Chondrocyte (in vitro differentiated cells): ENCODE data around the gene CDK19. TPM values are rescaled to one million over a fixed set of nuclear protein-coding genes. Genes with fewer than 3 reads are reported as not detected.

Experiments
- DNase-seq: peaks from one replicate; pipeline ENCODE4 v3.0.0; 2021; ENCODE audit warnings: mixed read lengths, low spot score
- H3K27ac Mint-ChIP-seq: one replicate; pipeline ENCODE4 v1.8.0; 2021; ENCODE audit warnings: mild to moderate bottlenecking, moderate library complexity, mixed read lengths; ENCODE audit not compliant: unreplicated experiment
- H3K27me3 Mint-ChIP-seq: 2 replicates; pipeline ENCODE4 v1.8.0; 2021; ENCODE audit warnings: low read depth, mixed read lengths
- H3K36me3 Mint-ChIP-seq: 2 replicates; pipeline ENCODE4 v1.8.0; 2021; ENCODE audit warnings: low read depth, mixed read lengths
- H3K4me1 Mint-ChIP-seq: 2 replicates; pipeline ENCODE4 v1.8.0; 2021; ENCODE audit warnings: low read depth, mild to moderate bottlenecking, mixed read lengths
- H3K4me3 Mint-ChIP-seq: one replicate; pipeline ENCODE4 v1.8.0; 2021; ENCODE audit warnings: mild to moderate bottlenecking, moderate library complexity, mixed read lengths; ENCODE audit not compliant: unreplicated experiment
- H3K9me3 Mint-ChIP-seq: 2 replicates; pipeline ENCODE4 v1.8.0; 2021; ENCODE audit warnings: low read depth, mixed read lengths
- CTCF ChIP-seq: fragments of 200-600 bp; sonication (generic); IDR thresholded peaks from 2 replicates; pipeline ENCODE4 v1.5.0; 2021; ENCODE audit warnings: antibody characterized with exemption, mild to moderate bottlenecking, moderate library complexity
- total RNA-seq: library from RNA; stranded (reverse); gene quantifications from 3 replicates; pipeline ENCODE4 v1.2.1, GENCODE V29; 2021

The CDK19 gene
- total RNA-seq, 1 donor from 2014 or later: 21.6 TPM

DNA sequence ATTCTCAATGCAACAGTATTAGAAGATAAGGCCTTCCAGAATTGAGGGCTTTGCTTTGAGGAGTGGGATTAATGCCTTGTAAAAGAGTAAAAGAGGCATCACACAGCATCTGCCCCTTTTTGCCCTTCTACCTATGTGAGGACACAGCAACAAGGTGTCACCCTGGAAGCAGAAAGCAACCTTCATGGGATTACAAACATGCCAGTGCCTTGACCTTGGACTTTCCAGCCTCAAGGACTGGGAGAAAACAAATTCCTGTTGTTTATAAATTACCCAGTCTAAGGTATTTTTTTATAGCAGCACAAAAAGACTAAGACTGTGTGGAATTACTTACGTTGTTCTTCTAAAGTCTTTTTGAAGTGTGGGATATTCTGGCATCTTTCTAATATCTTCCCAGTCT, 188.8 kb downstream of the CDK19 start:
- Mint-ChIP-seq H3K4me3 (no peak overlapping the region), H3K9me3 (no peaks in the 10 kb centered on the region), H3K4me1 (peaks cover 3% of the 10 kb centered on the region), H3K27ac (no peak overlapping the region), H3K27me3 (no peaks in the 10 kb centered on the region), H3K36me3 (peaks cover 9% of the 10 kb centered on the region)
- no peak for TF ChIP-seq CTCF
- DNase-seq: no peak

DNA sequence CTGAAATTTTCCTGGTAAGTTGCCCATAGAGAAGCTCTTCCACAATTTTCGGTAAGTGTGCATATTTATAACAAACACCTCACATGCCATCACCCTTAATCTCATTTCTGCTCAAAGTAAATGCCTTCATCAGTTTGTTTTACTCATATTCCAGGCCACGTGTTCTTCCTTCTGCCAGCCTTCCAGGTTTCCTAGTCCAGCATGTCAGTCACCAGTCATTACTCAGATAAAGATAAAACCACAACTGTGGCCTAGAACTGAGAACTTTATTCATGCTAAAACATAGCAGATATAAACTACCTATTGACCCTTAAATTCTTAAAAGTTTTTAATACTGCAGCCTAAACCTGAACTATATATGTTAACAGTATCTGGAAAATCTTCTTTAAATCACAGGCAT, 189.4 kb downstream of the CDK19 start:
- TF ChIP-seq CTCF: no peak
- peaks cover 3% of the 10 kb centered on the region for H3K4me1 Mint-ChIP-seq
- DNase-seq: no peak

GRCh38 chr6:110622912-110623578, 192.2 kb downstream of the CDK19 start:
- no peaks in the 10 kb centered on the region for H3K27me3 Mint-ChIP-seq
- DNase-seq: no peak
- no peak overlapping the region for H3K27ac Mint-ChIP-seq
- H3K4me3 Mint-ChIP-seq: no peak overlapping the region
- H3K9me3 Mint-ChIP-seq: no peaks in the 10 kb centered on the region
- H3K4me1 Mint-ChIP-seq: peaks cover 6% of the 10 kb centered on the region
- peaks cover 14% of the 10 kb centered on the region for H3K36me3 Mint-ChIP-seq
- TF ChIP-seq CTCF: no peak

More for the DNA sequence above, 189.4 kb downstream of the CDK19 start:
- H3K27me3 Mint-ChIP-seq: no peaks in the 10 kb centered on the region
- no peak overlapping the region for H3K27ac Mint-ChIP-seq
- H3K9me3 Mint-ChIP-seq: no peaks in the 10 kb centered on the region
- H3K4me3 Mint-ChIP-seq: no peak overlapping the region
- peaks cover 11% of the 10 kb centered on the region for H3K36me3 Mint-ChIP-seq

GRCh38 chr6:110621061-110621460, 194.2 kb downstream of the CDK19 start:
- Mint-ChIP-seq H3K27ac (no peak overlapping the region), H3K36me3 (peaks cover 17% of the 10 kb centered on the region), H3K4me1 (peaks cover 9% of the 10 kb centered on the region), H3K27me3 (no peaks in the 10 kb centered on the region), H3K4me3 (no peak overlapping the region), H3K9me3 (no peaks in the 10 kb centered on the region)
- TF ChIP-seq CTCF: no peak
- DNase-seq: no peak

- Mint-ChIP-seq H3K27ac (no peak overlapping the region), H3K4me3 (no peak overlapping the region), H3K27me3 (no peaks in the 10 kb centered on the region), H3K36me3 (peaks cover 16% of the 10 kb centered on the region), H3K4me1 (peaks cover 7% of the 10 kb centered on the region), H3K9me3 (no peaks in the 10 kb centered on the region)
- no peak for TF ChIP-seq CTCF
- no peak for DNase-seq
Observed at GRCh38 chr6:110620065-110620464, 195.2 kb downstream of the CDK19 start.
